Nucleus accumbens (tissue), 56 donors: Measurements from ENCODE around the gene BPI.
A peak's percentile ranks its signal among the peaks of the same experiment; 100 is the strongest.
"Not testable (repeated sequence)": the region's sequence is repeated elsewhere in the genome, so short reads cannot be mapped to it uniquely, and the experiment has no call there.

Experiments
- DNase-seq, 56 donors: peaks; one replicate each; lab custom pipeline; 2025; lab: John Stamatoyannopoulos, UW

BPI gene

GRCh38 chr20:38303908-38304379, at the start of gene BPI:
TSS of gene BPI (plus strand) at chr20:38304156. CDS start at chr20:38304224, 68 bp downstream.
- DNase-seq = peak in 3 of 56 donors; percentile 9 to 15 (median 13)

- DNase-seq = not testable (repeated sequence)
Measured at GRCh38 chr20:38254621-38255020, 49.3 kb upstream of the BPI start.

DNA sequence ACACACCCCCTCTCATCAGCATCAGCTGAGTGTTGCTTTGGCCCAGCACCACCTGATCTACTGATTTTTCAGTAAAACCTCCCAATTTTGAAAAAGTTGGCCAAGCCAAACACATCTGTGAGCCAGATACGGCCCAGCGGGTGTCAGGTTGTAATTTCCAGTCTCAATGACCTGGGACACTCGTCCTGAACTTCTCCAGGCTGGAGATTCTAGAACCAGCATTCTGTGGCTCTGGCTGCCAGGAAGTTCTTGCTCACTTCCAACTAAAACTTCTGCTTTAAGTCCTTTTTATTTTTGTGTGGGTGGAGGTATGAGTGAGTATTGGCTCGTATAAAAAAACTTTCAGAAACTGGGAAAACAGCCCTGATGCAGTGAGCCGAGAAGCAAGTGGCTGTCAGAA, 48.6 kb upstream of the BPI start:
- DNase-seq = peak in 1 of 56 donors; percentile 8

GRCh38 chr20:38256021-38256420, 47.9 kb upstream of the BPI start:
- DNase-seq = no peak

- no peak for DNase-seq
Measured at GRCh38 chr20:38256966-38257365, 47.0 kb upstream of the BPI start.

DNA sequence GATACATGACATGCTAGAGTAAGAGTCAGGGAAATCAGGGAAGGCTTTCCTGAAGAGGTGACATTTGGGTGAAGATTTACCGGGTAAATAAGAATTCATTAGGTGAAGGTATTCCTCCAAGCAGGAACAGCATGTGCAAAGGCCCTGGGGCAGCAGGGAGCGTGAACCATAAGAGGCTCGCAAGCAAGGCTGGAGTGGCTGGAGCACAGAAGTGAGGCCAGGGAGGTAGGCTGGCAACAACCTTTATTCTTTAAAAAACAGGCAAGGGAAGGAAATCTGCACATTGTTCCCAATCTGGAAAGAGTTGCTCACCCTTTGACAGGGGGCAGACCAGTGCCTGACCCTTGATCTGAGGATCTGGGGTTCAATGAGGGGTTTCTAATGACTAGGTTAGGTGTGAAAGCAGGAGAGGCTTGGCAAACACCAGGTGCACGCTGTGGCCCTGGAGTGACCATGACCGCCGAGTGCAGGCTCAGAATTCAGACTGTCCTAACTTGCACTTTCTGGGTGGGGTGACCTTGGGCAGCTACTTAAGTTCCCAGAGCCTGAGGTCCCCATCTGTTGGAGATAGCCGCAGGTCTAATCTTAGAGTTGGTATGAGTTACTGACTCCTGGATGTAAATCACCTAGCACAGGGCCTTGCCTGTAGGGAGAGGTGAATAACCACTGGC, 45.3 kb upstream of the BPI start:
- no peak for DNase-seq

GRCh38 chr20:38260025-38260377, 44.0 kb upstream of the BPI start:
- peak in 12 of 56 donors; percentile 28 to 68 (median 51) for DNase-seq

DNA sequence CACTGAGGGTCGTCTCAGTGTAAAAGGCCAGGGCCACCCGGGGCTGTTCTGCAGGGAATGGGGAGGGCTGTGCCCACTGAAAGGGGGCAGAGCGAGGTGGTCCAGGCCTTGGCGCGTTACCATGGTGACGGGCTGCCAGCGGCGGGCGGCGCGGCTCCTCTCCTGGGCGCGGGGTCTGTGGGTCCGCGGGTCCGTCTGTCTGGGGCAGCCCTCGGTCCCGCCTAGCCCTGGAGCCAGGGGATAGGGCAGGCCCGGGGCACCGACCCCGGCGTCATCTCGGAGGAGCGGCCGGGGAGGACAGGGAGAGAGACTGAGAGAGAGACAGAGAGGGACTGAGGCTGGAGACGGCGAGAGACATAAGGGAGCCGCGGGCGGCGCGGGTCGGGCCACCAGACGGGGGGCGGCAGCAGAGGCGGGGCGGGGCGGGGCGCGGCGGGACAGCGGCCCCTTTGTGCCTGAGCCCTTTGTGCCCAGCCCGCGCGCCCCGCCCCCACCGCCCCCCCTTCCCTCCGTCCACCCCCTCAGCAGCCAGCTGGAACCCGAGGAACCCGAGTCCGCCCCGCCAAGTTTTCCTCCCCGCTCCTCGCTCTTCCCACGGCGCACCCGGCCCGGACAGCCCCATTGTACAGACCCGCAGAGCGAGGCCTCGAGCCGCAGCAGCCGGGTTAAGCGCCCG, 43.4 kb upstream of the BPI start, which contains the start of gene KIAA1755:
TSS of gene KIAA1755 (minus strand) at position 358 of the 676 bp plus-strand sequence. CDS start at position 123, 235 bp downstream.
- peak in 51 of 56 donors; percentile 39 to 93 (median 73) for DNase-seq

DNA sequence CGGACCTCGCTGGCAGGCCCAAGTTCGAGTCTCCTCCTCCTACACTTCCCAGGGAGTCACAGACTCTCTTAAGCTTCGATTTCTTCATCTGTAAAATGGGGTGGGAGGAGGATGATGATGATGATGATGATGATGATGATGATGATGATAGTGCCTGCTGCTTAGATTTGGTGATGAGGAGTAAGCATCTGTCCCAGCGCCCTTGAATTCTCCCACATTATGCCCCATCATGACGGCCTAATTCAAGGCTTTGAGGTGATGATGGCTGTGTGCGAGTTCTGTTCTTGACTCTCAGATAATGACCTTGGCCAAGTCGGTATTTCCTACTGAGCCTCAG, 42.9 kb upstream of the BPI start:
- no peak for DNase-seq

DNA sequence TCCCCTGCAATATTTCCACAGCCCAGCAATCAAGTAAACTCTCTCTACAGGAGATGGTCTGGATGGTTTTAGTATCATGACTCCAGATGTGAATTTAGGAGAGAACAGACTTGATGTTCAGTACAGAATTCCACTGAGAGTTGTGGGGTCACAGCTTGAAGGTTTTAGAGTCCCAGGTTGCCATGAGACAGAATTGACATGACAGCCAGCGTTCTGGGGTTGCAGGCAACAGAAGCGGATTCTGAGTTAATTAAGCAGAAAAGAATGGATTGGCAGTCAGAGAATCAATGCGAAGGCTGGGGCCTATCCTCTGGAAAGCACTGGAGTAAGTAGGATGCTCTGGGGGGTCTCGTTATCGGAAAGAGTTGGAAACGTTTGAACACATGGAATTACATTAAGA, 41.0 kb upstream of the BPI start:
- DNase-seq = no peak

GRCh38 chr20:38266426-38266825, 37.5 kb upstream of the BPI start:
- DNase-seq = no peak

GRCh38 chr20:38267296-38267695, 36.7 kb upstream of the BPI start:
- DNase-seq = no peak

- no peak for DNase-seq
Measured at GRCh38 chr20:38267901-38268514, 35.9 kb upstream of the BPI start.

- DNase-seq = no peak
Measured at GRCh38 chr20:38269040-38269439, 34.9 kb upstream of the BPI start.

DNA sequence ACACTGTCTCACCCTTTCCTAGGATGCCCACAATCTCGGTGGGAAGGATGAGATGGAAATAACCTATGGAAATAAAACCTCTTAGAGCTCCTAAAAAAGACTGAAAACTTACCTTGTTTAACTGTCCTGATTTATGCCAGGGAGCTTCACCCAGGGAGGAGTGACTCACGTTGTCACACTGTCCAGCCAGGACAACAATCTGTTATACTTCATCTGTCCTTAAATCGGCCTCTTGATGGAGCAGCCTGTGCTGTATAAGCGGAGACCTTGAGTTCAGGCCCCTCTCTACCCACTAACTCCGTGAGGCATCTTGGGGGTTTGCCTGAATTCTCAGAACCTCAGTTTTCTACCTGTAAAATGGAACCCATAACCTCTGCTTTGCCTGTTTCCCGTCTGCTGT, 34.2 kb upstream of the BPI start:
- no peak for DNase-seq

GRCh38 chr20:38270869-38271605, 32.9 kb upstream of the BPI start:
- DNase-seq = no peak

DNA sequence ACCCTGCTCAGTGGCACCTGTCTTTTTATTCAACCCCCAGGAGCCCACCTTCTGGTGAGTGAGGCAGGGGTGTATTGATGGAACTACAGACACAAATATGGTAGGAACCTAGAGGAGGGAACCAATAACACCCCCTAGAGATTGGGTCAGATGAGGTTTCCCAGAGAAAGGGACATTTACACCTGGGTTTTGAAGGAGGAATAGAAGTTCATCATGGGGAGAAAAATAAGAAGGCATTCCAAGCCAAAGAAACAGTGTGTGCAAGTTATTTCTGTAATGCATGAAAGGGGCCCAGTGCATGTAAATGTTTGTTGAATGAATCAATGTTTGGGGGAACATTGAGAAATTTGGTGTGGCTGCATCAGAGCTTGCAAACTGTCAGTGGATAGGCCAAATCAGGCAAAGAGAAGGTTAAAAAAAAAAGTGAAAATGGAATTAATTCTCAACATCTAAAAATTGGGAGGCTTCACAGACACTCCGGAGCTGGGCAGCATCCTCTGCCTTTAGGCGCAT, 32.3 kb upstream of the BPI start:
- DNase-seq = no peak

DNA sequence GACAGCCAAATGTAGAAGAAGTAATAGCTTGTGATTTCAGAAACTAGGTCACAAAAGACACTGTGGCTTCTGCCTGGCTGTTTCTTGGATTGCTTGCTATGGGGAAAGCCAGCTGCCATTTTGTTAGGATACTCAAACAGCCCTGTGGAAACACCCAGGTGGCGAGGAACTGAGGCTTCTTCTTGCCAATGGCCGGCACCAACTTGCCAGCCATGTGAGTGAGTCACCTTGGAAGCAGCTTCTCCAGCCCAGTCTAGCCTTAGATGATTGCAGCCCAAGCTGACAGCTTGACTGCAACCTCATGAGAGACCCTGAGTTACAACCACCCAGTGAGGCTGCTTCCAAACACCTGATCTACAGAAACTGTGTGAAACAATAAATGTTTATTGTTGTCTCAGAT, 31.6 kb upstream of the BPI start:
- no peak for DNase-seq

- no peak for DNase-seq
Measured at GRCh38 chr20:38272961-38273360, 31.0 kb upstream of the BPI start.

GRCh38 chr20:38275815-38276550, 28.0 kb upstream of the BPI start:
- no peak for DNase-seq
